HG02852 (cell line): ENCODE measurements around the gene LPGAT1.
"Not testable (repeated sequence)": the region's sequence is repeated elsewhere in the genome, so short reads cannot be mapped to it uniquely, and the experiment has no call there.

Experiments used
- ATAC-seq: cut with Tn5 transposase; IDR thresholded peaks from one replicate; pipeline ENCODE4 v1.9.1; 2021; ENCODE audit warnings: mild to moderate bottlenecking, moderate library complexity; ENCODE audit not compliant: unreplicated experiment

The LPGAT1 gene

GRCh38 chr1:211736351-211736915 lies 94.1 kb downstream of the LPGAT1 start:
- no peak for ATAC-seq

DNA sequence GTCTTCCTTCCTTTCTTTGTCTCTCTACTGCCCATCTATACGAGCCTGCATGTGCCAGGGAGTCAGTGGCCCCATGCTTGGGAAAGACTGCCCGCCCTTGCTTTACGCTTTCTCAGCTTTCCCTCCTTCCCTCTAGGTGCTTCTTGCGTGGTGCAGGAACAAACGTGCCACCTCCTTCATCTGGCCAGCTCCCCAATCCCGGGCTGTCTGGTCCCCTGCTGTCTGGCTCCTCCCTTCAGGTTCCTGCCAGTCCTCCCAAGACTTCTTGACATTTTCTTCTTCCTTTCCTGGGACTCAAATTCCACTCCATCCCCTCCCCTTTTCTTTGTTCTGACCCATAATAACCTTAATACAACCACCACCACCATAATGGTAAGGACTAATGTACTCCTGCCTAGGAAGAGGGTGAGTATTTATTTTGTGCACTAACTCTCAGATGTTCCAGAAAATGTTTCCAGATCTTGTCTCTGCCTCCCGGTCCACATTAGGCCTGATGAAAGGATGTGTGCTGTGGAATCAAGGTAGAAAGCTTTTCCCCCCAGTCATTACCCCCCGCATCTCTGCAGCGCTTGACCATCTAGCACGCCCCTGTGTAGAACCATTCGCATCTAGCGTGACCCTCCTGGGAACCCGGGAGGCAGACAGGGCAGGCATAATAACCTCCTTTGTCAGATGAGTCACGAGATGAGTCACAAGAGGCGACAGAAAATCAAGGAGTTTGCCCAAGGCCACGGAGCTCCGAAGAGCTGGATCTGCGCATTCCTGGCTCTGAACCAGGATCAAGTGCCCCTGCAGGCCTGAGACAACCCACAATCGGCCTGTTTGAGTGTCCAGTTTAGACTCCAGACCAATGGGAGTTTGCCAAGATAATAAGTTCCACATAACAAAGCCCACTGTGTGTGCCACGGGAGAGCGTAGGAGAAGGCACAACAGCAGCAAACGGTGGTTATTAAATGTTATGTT lies 95.1 kb downstream of the LPGAT1 start:
- ATAC-seq: no peak

- no peak for ATAC-seq
Measured at GRCh38 chr1:211734791-211735190, 95.8 kb downstream of the LPGAT1 start.

DNA sequence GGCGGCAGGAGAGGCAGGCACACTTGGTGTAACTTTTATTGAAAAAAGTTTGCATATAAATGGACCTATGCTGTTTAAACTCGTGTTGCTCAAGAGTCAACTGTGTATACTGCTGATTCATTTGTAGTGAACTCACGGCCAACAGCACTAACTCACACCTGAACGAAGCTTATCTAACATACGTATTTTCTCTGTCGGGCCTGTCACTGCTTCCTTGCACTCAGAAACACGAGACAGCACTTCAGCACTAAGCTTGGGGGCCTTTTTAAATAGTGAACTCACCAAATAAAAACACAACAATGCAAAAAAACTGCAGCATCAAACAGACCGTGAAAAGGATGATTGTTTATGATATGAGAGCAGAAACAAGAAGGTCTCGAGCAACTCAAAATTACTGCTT lies 96.2 kb downstream of the LPGAT1 start:
- ATAC-seq: no peak

- ATAC-seq: peak; percentile 78
Measured at GRCh38 chr1:211732293-211732980, 98.1 kb downstream of the LPGAT1 start.

DNA sequence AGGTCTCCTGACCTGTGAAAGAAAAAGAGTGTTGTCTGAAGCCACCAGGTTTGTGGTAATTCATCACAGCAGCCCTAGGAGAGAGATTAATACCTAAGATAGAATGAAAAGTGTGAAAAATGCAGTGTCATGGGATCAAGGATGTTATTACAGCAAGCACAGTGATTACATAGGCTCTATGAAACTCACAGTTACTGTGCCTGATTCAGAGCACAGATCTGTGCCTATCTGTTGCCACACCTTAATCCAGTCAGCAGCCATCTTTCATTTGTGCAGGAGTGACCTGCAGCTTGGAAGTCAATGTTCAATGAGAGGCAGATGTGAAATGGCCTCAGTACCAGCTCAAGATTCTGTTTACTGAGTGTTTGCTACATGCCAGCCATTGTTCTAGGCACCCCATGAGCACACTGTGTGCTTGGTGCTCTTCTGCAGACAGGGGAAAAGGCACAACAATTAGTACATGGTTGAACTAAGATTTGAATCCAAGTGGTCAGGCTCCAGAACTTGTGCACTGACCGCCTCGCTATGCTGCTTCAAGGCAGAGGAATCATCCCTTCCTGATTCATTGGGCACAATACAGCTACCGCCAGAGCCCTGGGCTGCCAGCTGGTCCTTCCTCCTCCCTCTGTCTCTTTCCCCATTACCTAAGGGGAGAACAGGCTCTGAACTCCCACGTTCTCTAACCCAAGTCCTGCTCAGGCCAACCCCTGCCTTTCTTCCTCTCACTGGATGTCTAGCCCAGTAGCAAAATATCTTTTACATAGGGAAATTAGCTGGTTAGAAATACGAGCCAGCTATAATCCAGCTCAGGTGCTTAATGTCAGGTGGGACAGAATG lies 98.9 kb downstream of the LPGAT1 start:
- ATAC-seq: peak; percentile 29

- no peak for ATAC-seq
Measured at GRCh38 chr1:211730347-211730746, 100.2 kb downstream of the LPGAT1 start.

GRCh38 chr1:211729238-211729637 lies 101.3 kb downstream of the LPGAT1 start:
- ATAC-seq: no peak

GRCh38 chr1:211726467-211726995 lies 104.0 kb downstream of the LPGAT1 start:
- ATAC-seq: no peak

DNA sequence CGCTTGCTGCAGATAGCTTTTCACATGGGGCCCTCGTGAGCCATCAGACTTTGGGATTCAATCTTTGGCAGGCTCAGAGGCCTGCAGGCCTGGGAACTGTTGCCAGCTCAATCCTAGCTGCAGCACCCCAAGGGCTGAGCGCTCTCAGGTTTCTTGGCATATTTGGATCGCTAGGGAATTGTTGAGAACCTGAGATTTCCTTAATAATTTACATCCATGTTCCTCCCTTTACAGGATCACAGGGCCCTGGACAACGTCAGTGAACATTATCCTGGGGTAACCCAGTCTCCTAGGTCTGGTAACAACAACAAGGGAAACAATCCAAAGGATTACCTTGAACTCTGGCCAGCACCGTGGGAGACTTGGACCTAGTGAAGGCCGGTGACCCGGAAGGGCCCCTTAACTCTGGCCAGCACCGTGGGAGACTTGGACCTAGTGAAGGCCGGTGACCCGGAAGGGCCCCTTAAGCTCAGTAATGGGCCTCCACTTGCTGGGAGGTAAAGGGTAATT lies 105.8 kb downstream of the LPGAT1 start:
- ATAC-seq: no peak

DNA sequence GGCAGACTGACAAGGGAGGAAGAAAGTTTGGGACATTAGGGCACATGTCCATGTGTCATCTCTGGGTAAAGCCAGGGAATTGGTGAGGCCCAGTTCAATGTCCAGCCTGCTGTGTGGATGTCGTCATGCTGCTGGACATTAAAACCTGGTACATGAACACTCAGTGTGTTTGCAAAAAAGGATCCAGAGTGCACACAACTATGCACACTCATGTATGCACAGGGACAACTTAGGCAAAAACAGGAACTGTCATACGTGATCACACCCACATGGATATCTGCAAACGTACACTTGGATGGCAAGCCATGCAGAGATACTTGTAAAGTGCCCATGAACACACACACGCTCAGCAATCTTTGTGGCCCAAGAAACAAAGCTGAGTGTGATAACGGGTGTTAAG lies 107.3 kb downstream of the LPGAT1 start:
- no peak for ATAC-seq

DNA sequence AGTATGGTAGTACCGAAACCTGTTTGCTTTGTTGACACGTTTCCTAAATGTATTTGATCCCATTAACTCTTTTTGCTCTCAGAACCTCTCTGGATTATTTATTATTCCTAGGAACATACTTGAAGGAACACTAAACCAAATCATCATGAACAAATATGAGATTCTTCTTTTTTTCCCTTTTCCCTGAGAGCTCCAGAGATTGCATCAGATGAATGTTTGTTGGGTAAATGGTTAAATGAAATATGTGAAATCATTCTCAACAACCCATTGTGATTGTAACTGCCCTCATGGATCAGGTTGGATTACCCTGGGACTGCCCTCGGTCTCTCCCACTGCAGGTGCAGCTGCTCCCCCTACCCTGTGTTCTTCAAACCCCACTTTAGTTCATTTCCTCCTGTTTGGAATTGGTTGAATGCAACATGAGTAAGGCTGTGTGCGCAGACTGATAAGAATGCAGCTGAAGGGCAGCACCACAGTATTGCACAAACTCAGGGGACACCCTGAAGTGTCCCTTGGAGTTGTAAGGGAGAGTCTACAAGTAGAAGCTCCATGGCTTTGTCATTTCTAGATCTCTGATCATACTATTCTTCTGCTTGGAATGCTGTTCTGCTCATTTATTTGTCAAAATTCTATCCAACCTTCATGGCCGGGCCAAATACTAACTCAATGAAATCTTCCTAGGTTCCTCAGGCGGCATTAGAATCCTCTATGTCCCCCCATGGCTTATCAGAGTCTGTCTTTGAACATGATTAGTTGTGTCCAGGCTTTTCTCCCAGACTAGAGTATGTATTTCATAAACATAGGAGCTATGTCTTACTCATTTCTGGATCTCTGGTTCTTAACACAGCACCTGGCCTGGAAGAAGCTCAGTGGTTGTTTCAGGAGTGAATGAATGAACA lies 108.0 kb downstream of the LPGAT1 start:
- ATAC-seq: no peak

DNA sequence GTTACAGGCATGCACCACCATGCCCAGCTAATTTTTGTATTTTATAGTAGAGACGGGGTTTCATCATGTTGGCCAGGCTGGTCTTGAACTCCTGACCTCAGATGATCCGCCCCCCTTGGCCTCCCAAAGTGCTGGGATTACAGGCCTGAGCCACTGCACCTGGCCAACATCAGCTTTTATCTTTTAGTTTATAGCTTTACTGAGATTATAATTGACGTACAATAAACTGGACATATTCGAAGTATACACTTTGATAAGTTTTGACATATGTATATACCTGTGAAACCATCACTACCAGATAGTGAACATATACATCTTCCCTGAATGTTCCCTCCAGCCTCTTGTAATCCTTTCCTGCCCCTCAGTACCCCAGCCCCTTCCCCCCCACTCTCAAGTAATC lies 114.0 kb downstream of the LPGAT1 start:
- not testable (repeated sequence) for ATAC-seq

DNA sequence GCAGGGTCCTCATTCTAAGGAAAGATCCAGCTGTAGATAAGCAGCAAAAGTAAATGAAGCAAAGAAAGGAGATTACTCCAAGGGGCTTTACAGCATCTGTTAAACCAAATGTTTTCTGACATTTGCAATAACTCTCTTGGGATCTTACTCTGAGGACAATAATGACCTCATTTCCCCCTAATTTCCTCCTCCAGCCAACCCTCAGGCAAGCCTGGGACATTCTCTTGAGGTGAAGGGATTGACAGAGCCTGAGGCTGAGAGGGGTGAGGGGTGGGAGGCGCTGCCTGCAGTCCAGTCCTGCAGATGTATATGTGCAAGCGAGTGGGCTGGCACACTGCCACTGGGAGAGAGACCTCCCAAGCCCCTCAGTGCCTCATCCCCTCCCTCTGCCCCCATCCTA lies 114.6 kb downstream of the LPGAT1 start:
- ATAC-seq: no peak

DNA sequence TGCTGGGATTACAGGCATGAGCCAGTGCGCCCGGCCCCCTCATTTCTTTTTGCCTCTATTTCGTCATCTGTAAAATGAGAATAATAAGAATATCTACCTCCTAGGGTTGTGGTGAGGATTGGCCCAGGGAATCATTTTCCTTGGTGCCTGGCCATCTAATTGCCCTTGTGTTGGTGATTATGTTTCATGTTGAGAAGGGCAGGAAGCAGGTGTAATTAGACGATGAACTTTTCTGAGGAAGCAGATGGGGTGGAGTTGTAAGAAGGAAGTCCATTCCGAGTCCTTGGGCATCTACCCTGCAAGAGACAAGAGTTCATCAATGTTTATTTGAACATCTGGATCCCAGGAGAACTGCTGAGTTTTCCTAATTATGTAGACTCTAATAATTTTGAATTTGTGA lies 116.4 kb downstream of the LPGAT1 start:
- ATAC-seq: no peak

- no peak for ATAC-seq
Measured at GRCh38 chr1:211713231-211713630, 117.3 kb downstream of the LPGAT1 start.

GRCh38 chr1:211711315-211711705 lies 119.3 kb downstream of the LPGAT1 start:
- ATAC-seq: no peak

DNA sequence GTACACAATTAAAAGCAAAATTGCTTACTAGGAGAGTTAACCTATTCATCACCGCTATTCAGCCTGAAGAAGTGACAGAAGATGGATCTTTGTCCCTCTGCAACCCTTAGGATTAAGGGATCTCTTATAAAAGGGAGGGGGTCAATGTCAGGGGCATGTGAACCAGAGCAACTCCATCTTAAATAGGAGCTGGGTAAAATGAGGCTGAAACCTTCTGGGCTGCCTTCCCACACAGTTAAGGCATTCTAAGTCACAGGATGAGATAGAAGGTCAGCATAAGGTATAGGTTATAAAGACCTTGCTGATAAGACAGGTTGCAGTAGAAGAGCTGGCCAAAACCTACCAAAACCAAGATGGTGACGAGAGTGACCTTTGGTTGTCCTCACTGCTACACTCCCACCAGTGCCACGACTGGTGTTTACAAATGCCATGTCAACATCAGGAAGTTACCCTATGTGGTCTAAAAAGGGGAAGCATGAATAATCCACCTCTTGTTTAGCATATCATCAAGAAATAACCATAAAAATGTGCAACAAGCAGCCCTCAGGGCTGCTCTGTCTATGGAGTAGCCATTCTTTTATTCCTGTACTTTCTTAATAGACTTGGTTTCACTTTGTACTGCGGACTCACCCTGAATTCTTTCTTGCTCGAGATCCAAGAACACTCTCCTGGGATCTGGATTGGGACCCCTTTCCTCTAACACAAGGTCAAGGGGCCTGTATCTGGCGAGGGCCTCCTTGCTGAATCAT lies 119.8 kb downstream of the LPGAT1 start:
- ATAC-seq: no peak

DNA sequence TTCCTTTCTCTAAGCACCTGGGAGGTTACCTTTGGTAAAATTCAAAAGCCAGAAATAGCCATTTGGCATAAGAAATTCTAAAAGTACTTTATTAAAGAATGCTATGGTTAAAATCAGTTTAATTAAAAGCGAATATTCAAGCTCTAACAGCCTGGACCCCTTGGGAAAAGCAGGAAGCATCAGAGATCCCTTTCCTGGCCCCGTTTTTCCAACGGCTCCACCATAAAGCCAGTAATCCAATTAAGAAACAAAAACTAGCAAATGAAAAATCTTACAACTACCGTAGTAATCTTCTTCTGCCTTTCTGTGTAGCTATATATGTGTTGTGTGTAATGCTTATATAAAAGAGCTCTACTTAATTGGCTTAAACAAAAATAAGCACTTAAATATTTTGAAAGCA lies 121.6 kb downstream of the LPGAT1 start:
- no peak for ATAC-seq
